ENCODE data around the gene BOC. TPM values are rescaled to one million over a fixed set of nuclear protein-coding genes. Genes with fewer than 3 reads are reported as not detected.
"Not testable (repeated sequence)": the region's sequence is repeated elsewhere in the genome, so short reads cannot be mapped to it uniquely, and the experiment has no call there.

Gene BOC
- total RNA-seq, 1 donor from 2014 or later = 93.1 TPM

DNA sequence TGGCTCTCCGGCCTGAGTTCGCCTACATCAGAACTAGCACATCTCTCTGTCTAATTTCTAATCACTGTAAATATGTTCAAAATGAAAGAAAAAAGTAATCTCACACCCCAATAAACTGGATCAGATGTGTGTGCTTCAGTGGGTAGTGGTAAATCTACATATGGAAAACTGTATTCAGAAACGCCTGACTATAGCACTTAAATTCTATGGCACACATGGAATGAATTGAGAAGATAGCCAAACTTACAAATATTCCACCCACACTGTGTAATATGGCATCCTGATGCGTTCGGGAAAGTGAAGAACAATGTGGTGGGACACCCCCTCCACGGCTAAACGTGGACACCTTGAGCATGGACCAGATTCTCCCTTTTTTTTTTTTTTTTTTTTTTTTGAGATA, 40.6 kb upstream of the BOC start:
- DNase-seq (ENCODE audit: extremely low spot score in 2 of 2) = no peak
- Histone ChIP-seq H3K27me3 (no peaks in the 10 kb centered on the region), H3K27ac (no peak overlapping the region), H3K4me3 (no peak overlapping the region), H3K9me3 (no peaks in the 10 kb centered on the region), H3K4me1 (peaks cover 30% of the 10 kb centered on the region), H3K36me3 (no peaks in the 10 kb centered on the region)
- intact Hi-C loops (cut with DNase I) = no loop called here
- TF ChIP-seq, protein P1, sequence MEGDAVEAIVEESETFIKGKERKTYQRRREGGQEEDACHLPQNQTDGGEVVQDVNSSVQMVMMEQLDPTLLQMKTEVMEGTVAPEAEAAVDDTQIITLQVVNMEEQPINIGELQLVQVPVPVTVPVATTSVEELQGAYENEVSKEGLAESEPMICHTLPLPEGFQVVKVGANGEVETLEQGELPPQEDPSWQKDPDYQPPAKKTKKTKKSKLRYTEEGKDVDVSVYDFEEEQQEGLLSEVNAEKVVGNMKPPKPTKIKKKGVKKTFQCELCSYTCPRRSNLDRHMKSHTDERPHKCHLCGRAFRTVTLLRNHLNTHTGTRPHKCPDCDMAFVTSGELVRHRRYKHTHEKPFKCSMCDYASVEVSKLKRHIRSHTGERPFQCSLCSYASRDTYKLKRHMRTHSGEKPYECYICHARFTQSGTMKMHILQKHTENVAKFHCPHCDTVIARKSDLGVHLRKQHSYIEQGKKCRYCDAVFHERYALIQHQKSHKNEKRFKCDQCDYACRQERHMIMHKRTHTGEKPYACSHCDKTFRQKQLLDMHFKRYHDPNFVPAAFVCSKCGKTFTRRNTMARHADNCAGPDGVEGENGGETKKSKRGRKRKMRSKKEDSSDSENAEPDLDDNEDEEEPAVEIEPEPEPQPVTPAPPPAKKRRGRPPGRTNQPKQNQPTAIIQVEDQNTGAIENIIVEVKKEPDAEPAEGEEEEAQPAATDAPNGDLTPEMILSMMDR (IDR thresholded peaks at IDR 0.05) = no peak
- no peak for TF ChIP-seq POLR2AphosphoS5 (IDR thresholded peaks at IDR 0.05; ENCODE audit: insufficient read depth in 1 of 2, low read depth in 1 of 2)
- TF ChIP-seq POLR2A (IDR thresholded peaks at IDR 0.05) = no peak

DNA sequence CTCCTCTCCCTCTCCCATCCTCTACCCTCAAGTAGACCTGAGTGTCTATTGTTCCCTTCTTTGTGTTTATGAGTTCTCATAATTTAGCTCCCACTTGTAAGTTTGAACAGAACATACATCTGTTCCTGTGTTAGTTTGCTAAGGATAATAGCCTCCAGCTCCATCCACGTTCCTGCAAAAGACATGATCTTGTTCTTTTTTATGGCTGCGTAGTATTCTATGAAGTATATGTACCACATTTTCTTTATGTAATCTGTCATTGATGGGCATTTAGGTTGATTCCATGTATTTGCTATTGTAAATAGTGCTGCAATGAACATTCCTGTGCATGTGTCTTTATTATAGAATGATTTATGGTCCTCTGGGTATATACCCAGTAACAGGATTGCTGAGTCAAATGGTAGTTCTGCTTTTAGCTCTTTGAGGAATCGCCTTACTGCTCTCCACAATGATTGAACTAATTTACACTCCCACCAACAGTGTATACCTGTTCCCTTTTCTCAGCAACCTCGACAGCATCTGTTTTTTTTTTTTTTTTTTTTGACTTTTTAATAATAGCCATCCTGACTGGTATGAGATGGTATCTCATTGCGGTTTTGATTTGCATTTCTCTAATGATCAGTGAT, 39.6 kb upstream of the BOC start:
- H3K9me3 ChIP-seq; intact Hi-C loops (cut with DNase I); H3K27me3 ChIP-seq; H3K27ac ChIP-seq; DNase-seq (ENCODE audit: extremely low spot score in 2 of 2); H3K36me3 ChIP-seq; H3K4me3 ChIP-seq: not testable (repeated sequence)
- H3K4me1 ChIP-seq = peaks cover 19% of the 10 kb centered on the region

DNA sequence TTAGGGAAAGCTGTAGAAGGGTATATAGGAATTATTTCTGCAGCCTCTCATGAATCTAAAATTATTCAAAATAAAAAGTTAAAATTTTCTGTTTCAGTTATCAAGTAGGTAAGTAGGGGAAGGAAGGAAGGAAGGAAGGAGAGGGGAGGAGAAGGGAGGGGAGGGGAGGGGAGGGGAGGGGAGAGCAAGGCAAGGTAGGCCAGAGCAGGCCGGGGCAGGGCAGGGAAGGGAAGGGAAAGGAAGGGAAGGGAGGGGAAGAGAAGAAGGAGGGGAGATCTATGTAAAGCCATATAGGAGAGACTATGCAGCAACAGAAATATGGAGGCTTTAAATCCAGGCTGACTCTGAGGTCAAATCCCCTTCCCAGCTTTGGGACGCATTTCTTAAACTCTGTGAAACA, 38.3 kb upstream of the BOC start:
- intact Hi-C loops (cut with DNase I) = no loop called here
- no peak for TF ChIP-seq POLR2A (IDR thresholded peaks at IDR 0.05)
- TF ChIP-seq POLR2AphosphoS5 (IDR thresholded peaks at IDR 0.05; ENCODE audit: insufficient read depth in 1 of 2, low read depth in 1 of 2) = no peak
- TF ChIP-seq, protein P1 (IDR thresholded peaks at IDR 0.05) = no peak

DNA sequence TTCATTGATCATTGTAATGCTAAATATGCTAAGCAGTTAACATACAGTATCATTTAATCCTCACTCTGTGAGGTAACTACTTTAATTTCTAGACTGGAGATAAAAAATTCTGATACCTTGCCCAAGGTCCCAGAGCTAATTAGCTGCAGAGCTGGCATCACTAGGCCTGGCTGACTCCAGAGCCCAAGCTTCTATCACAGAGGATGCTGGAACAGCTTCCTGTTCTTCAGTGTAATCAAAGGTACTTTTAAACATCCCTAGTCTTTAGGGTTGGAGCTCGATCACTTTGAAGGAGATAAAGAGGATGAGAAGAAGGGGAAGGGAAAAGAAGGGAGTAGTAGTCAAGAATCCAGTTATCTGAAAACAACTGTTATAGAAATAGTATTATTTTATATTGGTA, 37.1 kb upstream of the BOC start:
- Histone ChIP-seq H3K27ac (no peak overlapping the region), H3K36me3 (no peaks in the 10 kb centered on the region), H3K9me3 (no peaks in the 10 kb centered on the region), H3K4me3 (no peak overlapping the region), H3K4me1 (no peaks in the 10 kb centered on the region), H3K27me3 (no peaks in the 10 kb centered on the region)
- TF ChIP-seq POLR2A (IDR thresholded peaks at IDR 0.05) = no peak
- no peak for TF ChIP-seq POLR2AphosphoS5 (IDR thresholded peaks at IDR 0.05; ENCODE audit: insufficient read depth in 1 of 2, low read depth in 1 of 2)
- TF ChIP-seq, protein P1 (IDR thresholded peaks at IDR 0.05) = no peak
- no peak for DNase-seq (ENCODE audit: extremely low spot score in 2 of 2)
- intact Hi-C loops (cut with DNase I) = no loop called here

More for the DNA sequence above, 38.3 kb upstream of the BOC start:
- Histone ChIP-seq H3K27me3 (no peaks in the 10 kb centered on the region), H3K27ac (no peak overlapping the region), H3K36me3 (no peaks in the 10 kb centered on the region), H3K4me3 (no peak overlapping the region), H3K9me3 (no peaks in the 10 kb centered on the region), H3K4me1 (peaks cover 6% of the 10 kb centered on the region)
- DNase-seq (ENCODE audit: extremely low spot score in 2 of 2) = no peak

GRCh38 chr3:113174801-113175485, 36.4 kb upstream of the BOC start:
- no peak overlapping the region for H3K27ac ChIP-seq
- H3K4me1 ChIP-seq = no peaks in the 10 kb centered on the region
- TF ChIP-seq, protein P1 (IDR thresholded peaks at IDR 0.05) = no peak
- TF ChIP-seq POLR2A (IDR thresholded peaks at IDR 0.05) = no peak
- TF ChIP-seq POLR2AphosphoS5 (IDR thresholded peaks at IDR 0.05; ENCODE audit: insufficient read depth in 1 of 2, low read depth in 1 of 2) = no peak
- no peak overlapping the region for H3K4me3 ChIP-seq
- DNase-seq (ENCODE audit: extremely low spot score in 2 of 2) = no peak
- H3K27me3 ChIP-seq = no peaks in the 10 kb centered on the region
- H3K9me3 ChIP-seq = no peaks in the 10 kb centered on the region
- intact Hi-C loops (cut with DNase I) = no loop called here
- no peaks in the 10 kb centered on the region for H3K36me3 ChIP-seq
